Stimulated activated CD8-positive, alpha-beta memory T cell treated with anti-CD3 and anti-CD28 coated beads, Interleukin-15, amount 100 ng/mL, for 4 hours (primary cell): ENCODE measurements around the gene MPHOSPH6.
"Not testable (repeated sequence)": the region's sequence is repeated elsewhere in the genome, so short reads cannot be mapped to it uniquely, and the experiment has no call there.

ENCODE experiments used
- DNase-seq, 2 donors: peaks; one replicate each; pipeline ENCODE4 v3.0.0-alpha.2; 2020; ENCODE audit warnings: low read depth in 2 of 2

Gene MPHOSPH6, protein sequence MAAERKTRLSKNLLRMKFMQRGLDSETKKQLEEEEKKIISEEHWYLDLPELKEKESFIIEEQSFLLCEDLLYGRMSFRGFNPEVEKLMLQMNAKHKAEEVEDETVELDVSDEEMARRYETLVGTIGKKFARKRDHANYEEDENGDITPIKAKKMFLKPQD

DNA sequence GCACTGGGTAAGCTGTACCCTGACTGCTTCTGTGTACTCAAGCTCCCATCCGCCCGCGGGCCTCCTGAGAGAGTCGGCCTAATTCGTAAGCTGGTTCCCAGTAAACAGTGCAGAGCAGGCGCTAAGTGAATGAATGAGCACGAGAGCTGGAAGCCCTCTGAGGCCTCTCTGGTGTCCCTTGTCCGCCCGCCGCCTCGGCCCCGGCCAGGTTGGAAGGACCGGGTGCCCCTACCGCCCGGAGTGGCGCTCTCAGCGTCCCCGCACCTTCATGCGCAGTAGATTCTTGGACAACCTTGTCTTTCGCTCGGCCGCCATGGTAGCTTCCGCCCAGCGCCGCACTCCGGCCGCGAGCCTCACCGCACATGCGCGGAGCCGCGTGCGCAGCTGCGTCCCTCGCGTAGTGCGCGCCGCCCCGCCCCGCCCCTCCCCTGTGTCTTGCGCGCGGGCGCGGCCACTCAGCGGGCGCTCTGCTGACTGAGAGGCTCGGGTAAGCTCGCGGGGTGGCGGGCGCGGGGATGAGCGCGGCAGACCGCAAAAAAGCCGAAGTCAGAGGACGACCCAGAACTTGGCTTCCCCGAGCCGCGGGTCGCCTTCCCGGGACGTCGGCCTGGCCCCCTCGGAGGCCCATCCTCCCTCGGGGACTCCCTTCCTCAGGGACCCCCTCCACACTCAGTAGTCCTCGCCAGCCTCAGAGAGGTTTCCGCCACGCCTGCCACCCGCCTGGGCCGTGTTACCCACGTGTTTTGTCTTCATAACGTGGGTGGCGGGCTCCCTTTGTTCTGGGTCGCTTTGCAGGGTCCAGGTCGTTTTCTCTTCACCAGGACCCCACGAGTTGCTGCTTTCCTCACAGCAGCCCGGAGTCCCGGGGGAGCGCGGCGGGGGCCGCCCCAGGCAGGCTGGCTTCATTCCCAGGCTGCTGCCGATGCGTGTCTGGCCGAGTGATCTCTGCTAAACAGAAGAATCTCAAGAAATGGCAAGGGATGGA lies at the start of gene MPHOSPH6:
Gene MPHOSPH6 (minus strand): TSS at position 364 of the 985 bp plus-strand sequence. CDS start 49 bp downstream, at position 315.
- peak; percentile 78 to 86 for DNase-seq

DNA sequence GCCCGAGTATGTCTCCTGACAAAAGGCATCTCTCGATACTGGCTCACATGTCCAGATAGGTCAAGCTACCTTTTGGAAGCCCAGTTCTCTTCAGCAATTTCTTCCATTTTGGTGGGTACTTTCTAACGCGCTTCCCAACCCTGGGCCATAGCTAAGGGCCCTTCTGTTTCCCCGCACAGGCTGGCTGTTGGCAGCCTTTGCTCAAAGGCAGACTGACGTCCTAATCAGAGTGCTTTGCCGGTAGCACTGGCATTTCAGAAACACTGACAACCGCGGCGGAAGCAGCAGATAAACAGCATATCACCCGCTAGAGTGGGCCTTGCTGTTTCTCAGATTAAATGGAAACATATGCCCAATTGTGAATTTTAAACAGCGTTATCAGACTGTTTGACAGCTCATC lies 49.3 kb upstream of the MPHOSPH6 start:
- DNase-seq: no peak

DNA sequence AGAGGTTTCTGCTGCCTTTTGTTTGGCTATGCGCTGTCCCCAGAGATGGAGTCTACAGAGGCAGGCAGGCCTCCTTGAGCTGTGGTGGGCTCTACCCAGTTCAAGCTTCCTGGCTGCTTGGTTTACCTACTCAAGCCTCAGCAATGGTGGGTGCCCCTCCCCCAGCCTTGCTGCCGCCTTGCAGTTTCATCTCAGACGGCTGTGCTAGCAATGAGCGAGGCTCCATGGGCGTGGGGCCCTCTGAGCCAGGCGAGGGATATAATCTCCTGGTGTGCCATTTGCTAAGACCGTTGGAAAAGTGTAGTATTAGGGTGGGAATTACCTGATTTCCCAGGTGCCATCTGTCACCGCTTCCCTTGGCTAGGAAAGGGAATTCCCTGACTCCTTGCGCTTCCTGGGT lies 39.3 kb upstream of the MPHOSPH6 start:
- DNase-seq: not testable (repeated sequence)

DNA sequence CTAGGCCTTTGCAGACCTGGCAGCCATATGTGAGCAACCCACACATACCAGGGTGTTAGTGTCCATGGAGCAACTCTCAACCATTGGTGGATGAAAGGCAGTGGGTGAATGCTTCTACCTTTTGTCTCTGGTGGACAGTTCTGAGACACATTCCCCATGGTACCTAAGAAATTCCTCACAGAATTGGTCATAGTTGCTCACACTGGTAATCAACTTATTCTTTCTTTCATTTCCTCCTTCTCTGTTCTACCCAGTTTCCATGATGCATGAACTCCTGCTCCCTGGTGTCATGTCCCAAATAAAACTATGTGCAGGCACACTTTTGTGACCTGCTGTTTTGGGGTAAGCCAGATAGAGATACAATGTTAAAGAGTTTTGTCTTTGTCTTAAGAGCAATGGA lies 33.2 kb upstream of the MPHOSPH6 start:
- DNase-seq: no peak

DNA sequence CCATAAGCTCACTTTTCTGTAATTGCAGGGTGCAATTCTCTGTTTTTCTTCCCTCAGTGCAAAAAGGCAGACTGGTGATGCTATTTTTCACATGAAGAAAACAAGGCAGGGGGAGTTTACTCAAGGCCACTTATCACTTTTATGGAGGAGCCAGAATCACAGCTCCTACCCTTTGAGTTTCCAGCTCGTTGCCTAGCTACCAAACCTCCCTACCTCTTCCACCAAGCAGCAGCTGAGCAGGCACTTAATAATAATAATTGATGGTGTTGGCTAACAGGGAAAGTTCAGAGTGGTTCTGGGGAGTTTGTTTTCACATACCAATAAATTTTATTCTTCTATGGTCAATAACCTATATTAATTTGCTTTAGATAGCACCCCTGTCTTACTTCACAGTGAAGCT lies 31.9 kb upstream of the MPHOSPH6 start:
- DNase-seq: no peak

DNA sequence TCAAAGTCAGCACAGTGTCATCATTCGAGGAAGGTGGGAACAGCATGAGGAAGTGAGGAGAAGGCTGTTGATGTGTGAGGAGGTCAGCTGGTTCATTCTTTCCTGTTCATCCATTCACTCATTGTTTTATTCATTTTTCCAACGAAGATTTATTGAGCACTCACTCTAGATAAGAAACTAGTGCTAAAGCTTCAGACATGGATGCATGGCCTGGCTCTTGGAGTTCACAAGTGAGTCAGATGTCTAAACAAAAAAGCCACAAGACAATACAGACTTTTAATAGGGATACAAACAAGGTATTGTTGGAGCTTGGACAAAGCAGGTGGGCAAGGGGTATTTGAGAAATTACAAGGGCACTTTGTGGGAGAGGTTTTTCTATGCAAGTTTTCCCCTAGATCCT lies 31.3 kb upstream of the MPHOSPH6 start:
- DNase-seq: no peak

DNA sequence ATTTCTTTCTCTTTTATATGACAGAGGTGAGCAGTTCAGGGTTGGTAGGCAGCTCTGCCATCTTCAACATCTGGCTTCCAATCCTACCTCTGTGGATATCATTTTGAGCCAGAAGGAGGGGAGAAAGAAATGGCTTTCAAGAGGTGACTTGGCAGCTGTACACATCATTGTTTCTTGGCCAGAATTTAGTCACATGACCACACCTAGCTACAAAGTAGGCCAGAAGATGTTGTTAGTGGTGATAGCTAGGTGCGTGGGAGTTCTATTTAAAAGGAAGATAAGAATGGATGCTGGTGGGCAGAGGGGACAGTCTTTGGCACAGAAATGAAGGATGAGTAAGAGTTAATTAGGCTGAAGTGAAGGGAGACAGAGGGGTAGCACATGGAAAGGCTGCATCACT lies 29.2 kb upstream of the MPHOSPH6 start:
- no peak for DNase-seq

DNA sequence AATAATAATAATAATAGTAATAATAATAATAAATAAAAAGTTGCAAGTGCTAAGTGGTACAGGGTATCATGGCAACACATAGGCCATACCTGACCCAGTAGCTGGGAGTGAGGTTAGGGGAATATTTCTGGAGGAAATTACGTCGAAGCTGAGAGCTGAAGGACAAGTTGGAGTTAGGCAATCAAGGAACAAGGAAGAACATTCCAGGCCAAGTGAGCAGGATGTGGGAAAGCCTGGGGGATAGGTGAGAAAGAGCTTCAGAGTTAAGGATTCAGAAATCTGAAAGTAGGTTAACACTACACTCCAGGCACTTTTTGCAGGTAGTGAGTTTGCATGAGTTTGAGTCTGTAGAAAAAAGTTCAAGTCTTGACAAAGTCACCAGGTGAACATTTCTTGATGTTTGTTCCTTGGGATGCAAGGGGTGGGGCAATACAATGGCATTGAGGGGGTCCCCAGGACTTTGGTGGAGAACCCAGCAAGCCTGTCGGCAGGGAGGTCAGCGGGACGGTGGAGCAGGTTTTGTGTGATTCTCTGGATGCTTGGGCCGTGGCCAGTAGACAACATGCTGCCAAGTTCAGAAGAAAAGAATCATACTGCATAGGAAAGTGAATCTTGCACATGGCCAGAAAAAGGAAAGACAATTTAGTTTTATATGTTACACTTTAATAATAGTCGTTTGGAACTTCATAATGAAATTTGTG lies 27.7 kb upstream of the MPHOSPH6 start:
- no peak for DNase-seq

DNA sequence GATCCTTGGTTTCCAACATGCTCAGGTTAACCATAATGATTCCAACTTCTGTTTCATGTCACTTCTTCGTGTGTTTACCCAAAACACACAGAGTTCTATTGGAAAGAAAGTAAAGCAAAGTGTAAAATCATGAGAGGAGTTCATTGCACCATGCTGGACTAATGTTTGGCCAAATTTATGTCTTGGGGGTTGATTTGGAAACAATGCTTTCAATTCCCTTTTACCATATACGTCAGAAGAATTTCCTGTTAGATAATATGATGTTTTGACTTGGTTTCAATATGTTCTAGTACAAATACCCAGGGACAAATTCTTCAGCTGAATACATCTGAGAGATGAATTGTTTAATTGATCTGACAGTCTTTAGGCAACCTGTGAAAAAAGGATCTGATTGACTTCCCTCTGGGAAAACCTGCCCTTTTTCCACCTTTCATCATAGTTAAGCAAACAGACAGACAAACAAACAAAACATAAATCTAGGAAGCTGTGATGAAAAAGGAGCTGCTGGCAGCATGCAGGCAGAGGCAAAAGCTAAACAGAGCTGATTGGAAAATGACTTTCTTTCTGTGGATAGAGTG lies 26.0 kb upstream of the MPHOSPH6 start:
- no peak for DNase-seq

DNA sequence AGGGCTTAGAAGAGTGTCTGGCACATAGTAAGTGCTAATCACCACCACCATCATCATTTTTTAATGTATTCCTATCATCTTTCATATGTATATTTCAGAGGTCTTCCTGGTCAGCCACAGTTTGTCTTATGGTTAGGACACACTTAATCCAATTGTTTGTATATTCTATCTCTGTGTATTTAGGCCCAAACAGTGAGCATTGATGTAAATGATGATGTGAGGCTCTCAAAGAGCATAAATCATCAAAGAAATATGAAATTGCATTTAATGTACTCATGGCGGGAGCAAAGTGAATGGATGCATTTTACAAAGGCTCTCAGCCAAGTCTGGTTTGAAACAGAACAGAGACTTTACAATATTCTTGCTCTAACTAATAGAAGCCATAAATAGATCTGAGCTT lies 24.1 kb upstream of the MPHOSPH6 start:
- no peak for DNase-seq

DNA sequence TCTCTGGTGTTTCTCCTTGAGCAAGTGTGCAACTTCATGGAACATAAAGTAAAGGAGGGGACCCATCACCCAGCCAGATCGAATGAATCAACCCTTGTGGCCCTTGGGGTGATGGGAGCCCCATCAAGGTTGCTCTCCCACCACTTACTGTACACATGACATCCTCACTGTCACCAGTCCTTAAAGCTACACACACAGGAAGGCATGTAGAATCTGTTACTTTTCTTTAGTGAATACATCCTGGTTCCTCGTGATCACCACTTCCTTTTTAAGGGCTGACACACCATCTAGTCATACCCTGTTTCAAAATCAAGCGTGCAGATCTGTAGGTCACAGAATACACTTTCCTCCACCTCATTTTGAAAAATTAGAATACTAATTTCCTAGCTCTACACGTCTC lies 22.6 kb upstream of the MPHOSPH6 start:
- DNase-seq: no peak

DNA sequence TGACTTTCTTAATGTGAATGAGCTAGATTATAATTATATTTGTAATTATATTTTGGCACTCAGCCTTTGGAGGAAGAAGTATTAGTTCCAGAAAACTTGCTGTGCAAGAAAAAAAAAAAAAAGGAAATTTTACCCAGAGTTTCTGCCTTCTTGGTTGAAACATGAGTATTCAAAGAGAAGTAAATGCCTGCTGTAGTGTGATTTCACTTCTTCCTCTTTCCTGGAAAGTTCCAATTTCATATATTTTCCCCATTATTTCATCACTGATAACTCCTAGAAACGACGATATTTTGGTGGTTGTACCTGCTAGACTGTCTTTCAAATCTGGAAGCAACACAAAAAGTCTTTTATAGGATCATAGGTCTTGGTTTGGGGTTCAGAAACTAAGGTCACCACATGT lies 20.4 kb upstream of the MPHOSPH6 start:
- DNase-seq: no peak

DNA sequence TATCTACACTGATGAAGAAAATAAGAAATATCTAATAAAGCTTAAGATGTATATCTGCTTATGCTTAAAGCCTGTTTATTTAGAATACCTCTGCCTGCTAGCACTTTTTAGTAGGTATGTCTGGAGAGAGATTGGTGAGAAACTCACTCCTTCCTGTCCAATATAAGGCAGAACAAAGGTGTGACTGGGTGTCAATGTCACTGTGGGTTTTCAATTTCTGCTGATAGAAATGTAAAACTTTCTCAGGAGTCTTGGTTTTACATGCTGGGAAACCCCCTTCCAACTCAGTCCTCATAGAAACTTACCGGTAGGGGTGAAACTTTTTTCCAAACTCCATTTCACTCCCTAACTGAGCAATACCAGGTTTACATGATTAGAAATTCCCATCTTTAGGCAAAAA lies 17.8 kb upstream of the MPHOSPH6 start:
- DNase-seq: no peak

DNA sequence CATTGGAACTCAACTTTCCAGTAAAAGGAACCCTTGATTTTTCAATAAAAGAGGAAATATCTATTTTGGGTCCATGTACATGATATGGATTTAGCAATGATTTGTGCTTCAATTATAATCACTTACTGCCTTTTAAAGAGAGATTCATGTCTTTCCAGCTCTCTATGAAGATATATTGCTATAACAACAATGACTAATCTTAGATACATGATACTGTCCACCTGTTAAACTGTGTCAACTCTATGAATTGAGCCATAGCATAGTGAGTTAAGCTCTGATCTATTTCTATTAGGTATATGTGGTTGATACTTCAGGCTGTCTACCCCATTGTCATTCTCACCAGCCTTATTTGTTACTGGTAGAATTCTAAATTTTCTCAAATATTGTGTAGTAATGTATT lies 15.0 kb upstream of the MPHOSPH6 start:
- no peak for DNase-seq

DNA sequence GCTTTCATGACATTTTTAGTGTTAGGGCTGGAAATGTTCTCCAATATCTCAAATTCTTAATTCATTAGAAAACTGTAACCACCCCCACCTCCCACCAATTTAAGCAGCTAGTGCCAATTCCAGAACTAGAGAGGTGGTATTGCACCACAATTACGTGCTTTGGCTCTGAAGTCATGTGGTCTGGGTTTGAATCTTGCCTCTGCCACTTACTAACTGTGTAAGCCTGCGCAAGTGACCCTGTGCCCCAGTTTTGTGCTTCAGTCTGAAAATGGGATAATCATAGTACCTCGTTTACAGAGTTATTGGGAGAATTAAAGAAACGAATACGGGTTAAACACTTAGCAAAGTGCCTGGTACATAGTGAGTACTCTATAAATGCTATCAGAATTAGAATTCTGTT lies 14.2 kb upstream of the MPHOSPH6 start:
- DNase-seq: no peak

DNA sequence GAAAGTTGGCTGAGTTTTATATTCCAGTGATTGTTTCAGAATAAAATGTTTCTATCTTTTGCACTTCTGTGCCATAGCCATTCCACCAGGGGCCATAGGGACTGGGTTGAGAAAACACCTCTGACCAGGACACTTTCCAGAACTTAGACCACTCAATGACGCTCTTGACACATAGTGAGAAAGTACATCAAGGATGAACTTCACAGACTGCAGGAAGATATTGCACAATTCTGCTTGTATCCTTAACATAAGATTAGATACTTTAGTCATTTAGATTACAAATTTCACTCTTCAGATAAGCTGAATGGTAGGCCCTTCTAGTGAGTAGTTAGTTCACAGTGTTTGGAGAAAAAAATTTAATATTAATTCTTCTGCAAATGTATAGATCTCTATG lies 13.0 kb upstream of the MPHOSPH6 start:
- no peak for DNase-seq

DNA sequence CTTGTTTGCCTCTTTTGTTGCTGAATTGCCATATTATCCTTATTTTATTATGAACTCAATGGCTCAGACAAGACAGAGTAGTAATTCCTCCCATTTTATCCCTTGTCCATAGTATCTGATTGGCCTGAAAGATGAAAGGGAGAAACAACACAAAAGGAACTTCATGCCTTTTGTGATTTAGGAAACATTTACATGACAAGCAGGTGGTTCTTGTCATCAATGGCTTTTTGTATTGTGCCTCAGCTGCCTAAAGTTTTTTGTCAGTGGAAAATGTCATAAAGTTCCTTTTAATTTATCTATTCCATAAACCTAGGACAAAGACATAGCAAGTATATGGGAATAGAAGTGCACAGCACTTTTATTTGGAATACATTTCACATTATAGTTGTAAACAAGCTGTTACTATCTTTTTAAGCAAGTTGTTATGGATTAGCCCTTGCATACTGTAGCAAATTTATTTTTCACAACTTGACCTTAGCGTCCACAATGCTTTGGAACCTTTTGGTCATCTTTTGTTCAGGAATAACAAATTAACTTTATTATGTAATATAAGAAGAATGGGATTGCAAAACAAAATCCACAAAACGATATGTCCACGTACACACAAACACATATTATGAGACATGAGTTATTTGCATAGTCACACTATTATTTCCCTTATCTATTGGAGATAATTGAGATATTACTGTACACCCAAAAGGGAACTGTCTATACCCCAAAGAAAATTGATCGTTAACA lies 12.4 kb upstream of the MPHOSPH6 start:
- no peak for DNase-seq

DNA sequence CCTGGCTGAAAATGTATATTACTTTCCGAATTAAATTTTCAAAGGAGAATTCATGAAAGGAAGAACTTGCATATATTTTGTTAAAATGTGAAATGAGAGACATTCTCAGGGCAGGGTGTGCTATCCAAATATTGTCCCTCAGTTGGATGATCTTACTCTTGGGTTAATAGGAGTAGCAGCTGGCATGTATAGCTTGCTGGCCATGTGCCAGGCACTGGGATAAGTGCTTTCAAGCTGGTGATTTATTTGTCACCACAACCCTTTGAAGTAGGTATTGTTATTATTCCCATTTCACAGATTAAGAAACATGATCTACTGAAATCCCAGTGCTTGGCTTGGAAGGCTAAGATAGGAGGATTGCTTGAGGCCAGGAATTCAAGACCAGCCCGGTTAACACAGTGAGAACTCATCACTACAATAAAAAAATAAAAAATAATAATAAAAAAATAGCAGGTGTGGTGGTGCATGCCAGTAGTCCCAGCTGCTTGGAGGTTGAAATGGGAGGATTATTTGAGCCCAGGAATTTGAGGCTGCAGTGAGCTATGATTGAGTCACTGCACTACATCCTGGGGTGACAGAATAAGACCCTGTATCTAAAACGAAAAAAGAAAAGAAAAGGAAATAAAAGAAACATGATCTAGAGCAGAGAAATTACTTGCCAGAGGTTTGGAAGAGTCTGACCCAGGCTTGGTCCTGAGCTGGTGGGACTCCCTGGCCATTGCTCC lies 11.6 kb upstream of the MPHOSPH6 start:
- DNase-seq: no peak

DNA sequence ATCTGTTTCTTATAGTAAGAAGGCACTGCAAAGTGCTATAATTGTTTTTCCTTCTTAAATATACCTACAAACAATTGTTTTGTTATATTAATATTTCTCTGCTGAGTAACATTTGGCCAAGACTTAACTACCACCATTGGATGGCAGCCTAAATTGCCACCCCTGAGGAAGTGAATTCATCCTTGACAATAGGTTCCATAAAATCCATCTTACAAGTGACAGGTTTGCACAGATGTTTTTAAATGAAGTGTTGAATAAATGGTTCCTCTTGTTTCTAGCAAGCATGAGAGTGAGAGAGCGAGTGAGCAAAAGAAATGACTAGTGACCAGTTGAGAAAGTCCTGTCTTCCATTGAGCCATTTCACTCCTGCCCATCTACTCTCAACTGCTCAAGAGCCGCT lies 8.3 kb upstream of the MPHOSPH6 start:
- no peak for DNase-seq

DNA sequence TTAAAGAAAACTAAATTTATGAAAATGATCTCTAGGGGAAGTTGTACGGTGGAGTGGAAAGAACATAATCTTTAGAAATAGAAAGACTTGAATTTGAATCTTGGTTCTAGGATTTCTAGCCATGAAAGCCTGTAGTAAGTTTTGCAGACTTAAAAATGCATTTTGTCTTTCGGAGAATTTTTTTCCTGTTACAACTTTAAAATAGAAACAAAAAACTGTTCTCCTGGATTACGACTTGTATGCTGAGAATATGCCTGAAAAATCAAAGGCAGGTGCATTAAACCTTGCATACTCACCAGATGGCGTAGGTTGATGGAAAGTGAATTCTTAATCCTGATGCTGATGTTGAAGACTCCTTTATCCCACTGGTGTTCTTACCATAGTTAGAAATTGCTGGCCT lies 7.5 kb upstream of the MPHOSPH6 start:
- DNase-seq: no peak

DNA sequence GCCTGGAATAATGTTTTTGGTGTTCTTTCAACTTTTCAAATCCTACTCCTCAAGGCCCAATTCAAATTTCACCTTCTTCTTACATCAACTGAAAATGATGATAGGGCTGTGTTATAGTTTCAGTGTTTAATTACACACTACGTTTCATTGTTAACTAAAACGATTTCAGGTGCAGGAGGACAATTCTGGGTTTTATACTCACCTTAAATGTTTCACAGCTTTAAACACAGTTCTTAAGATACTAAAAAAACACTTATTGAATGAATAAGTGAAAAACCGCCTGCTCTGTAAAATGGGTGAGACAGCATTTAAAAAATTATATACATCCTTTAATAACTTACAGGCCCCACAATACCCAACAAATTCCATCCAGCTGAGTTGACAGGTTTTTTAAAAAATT lies 6.2 kb upstream of the MPHOSPH6 start:
- DNase-seq: no peak
